Motor neuron (in vitro differentiated cells): ENCODE data around the gene FYN. TPM values are rescaled to one million over a fixed set of nuclear protein-coding genes. Genes with fewer than 3 reads are reported as not detected.

Experiments used
- ATAC-seq, 8 experiments: fragments of 200-7000 bp; cut with Tn5 transposase; replicated peaks in 6 of 8; 2 replicates each; pipeline ENCODE4 v1.8.0; 2021; ENCODE audit warnings: mild to moderate bottlenecking in 8 of 8, moderate library complexity in 8 of 8
- H3K27ac ChIP-seq, 2 donors: fragments of 250-450 bp; sonication (Bioruptor Pico); 2 replicates each; pipeline ENCODE4 v1.9.0; 2021; ENCODE audit warnings: antibody characterized with exemption in 2 of 2, mild to moderate bottlenecking in 2 of 2, moderate library complexity in 1 of 2
- H3K4me1 ChIP-seq, 2 donors: fragments of 250-450 bp; sonication (Bioruptor Pico); replicated peaks in 1 of 2; 2 replicates each; pipeline ENCODE4 v1.6.1; 2021; ENCODE audit warnings: antibody characterized with exemption in 2 of 2, mild to moderate bottlenecking in 2 of 2, moderate library complexity in 1 of 2
- H3K4me3 ChIP-seq, 5 donors: fragments of 250-450 bp; sonication (Bioruptor Pico); 2 replicates each; pipeline ENCODE4 v1.9.0; 2021; ENCODE audit warnings: antibody characterized with exemption in 5 of 5, mild to moderate bottlenecking in 5 of 5, moderate library complexity in 4 of 5
- WGBS, 10 experiments: fragments of 450-650 bp; shearing (Covaris generic); methylation state at CpG; one replicate each; pipeline ENCODE4 v1.0.0; 2022; 5-methylcytosine and 5-hydroxymethylcytosine counted together
- in situ Hi-C, 9 experiments: fragments of 400-800 bp; cut with MboI; loops; one replicate each; pipeline ENCODE4 v1.15.0; 2021; ENCODE audit warnings: low sequenced_read_pairs in 9 of 9, low pct_unique_long_range_greater_than_20kb in 2 of 9; ENCODE audit not compliant: unreplicated experiment in 9 of 9
- total RNA-seq, 8 experiments: library from RNA; unstranded; fragments of 300-600 nt; gene quantifications; 2 replicates each; pipeline versions ENCODE4 v1.2.3 to v1.2.4, GENCODE V29; 2022

FYN gene
- total RNA-seq, 8 experiments from 2014 or later: 4.9 to 237 (median 111) TPM

- Histone ChIP-seq H3K27ac (no peak overlapping the region), H3K4me1 (peaks cover 0 to 6% of the 10 kb centered on the region in 2 donors), H3K4me3 (no peak overlapping the region)
- ATAC-seq: no peak
- in situ Hi-C loops: no loop called here
- whole genome bisulfite sequencing, 10 experiments: 83 to 100% (median 93%) methylated on average over 1 to 3 of the region's 4 CpGs; no CpG with 5 or more reads in 3 of the 10 experiments
Measured at GRCh38 chr6:111834356-111834755, 38.9 kb downstream of the FYN start.

- ATAC-seq: peak in 1 of 8 experiments; percentile 39
- 0 to 100% (median 100%) methylated on average over 1 of the region's 1 CpG; no CpG with 5 or more reads in 1 of the 10 experiments for WGBS, 10 experiments
- peaks cover 0 to 8% of the 10 kb centered on the region in 2 donors for H3K4me1 ChIP-seq
- H3K4me3 ChIP-seq: no peak overlapping the region
- no peak overlapping the region for H3K27ac ChIP-seq
- in situ Hi-C loops: no loop called here
Measured at GRCh38 chr6:111832833-111833418, 40.3 kb downstream of the FYN start.

GRCh38 chr6:111831408-111831807 is 41.8 kb downstream of the FYN start:
- ATAC-seq: no peak
- in situ Hi-C loops: no loop called here
- WGBS, 10 experiments: 0 to 100% (median 88%) methylated on average over 1 to 2 of the region's 2 CpGs; no CpG with 5 or more reads in 3 of the 10 experiments
- H3K27ac ChIP-seq: no peak overlapping the region
- no peak overlapping the region for H3K4me3 ChIP-seq
- H3K4me1 ChIP-seq: peaks cover 0 to 8% of the 10 kb centered on the region in 2 donors

GRCh38 chr6:111829998-111830397 is 43.3 kb downstream of the FYN start:
- peak in 1 of 8 experiments; percentile 49 for ATAC-seq
- in situ Hi-C loops: no loop called here
- peaks cover 0 to 8% of the 10 kb centered on the region in 2 donors for H3K4me1 ChIP-seq
- H3K27ac ChIP-seq: no peak overlapping the region
- 11 to 94% (median 54%) methylated on average over 1 to 2 of the region's 2 CpGs; no CpG with 5 or more reads in 2 of the 10 experiments for WGBS, 10 experiments
- no peak overlapping the region for H3K4me3 ChIP-seq

- Histone ChIP-seq H3K4me3 (no peak overlapping the region), H3K4me1 (peaks cover 0 to 8% of the 10 kb centered on the region in 2 donors), H3K27ac (no peak overlapping the region)
- ATAC-seq: no peak
- 63 to 100% (median 90%) methylated on average over 1 to 3 of the region's 3 CpGs; no CpG with 5 or more reads in 3 of the 10 experiments for WGBS, 10 experiments
- in situ Hi-C loops: no loop called here
Measured at GRCh38 chr6:111829581-111829980, 43.7 kb downstream of the FYN start.

GRCh38 chr6:111828809-111829208 is 44.4 kb downstream of the FYN start:
- H3K4me3 ChIP-seq: no peak overlapping the region
- no peak for ATAC-seq
- no peak overlapping the region for H3K27ac ChIP-seq
- H3K4me1 ChIP-seq: peaks cover 0 to 8% of the 10 kb centered on the region in 2 donors
- WGBS, 10 experiments: 80 to 100% (median 100%) methylated on average over 1 to 2 of the region's 2 CpGs; no CpG with 5 or more reads in 3 of the 10 experiments
- in situ Hi-C loops: no loop called here

GRCh38 chr6:111825439-111826086 is 47.7 kb downstream of the FYN start:
- ATAC-seq: no peak
- Histone ChIP-seq H3K4me1 (peaks cover 0 to 8% of the 10 kb centered on the region in 2 donors), H3K4me3 (no peak overlapping the region), H3K27ac (no peak overlapping the region)
- 48 to 100% (median 90%) methylated on average over 2 to 4 of the region's 4 CpGs; no CpG with 5 or more reads in 1 of the 10 experiments for WGBS, 10 experiments
- in situ Hi-C loops: no loop called here

GRCh38 chr6:111824608-111825337 is 48.5 kb downstream of the FYN start:
- Histone ChIP-seq H3K27ac (no peak overlapping the region), H3K4me3 (no peak overlapping the region), H3K4me1 (peaks cover 0 to 6% of the 10 kb centered on the region in 2 donors)
- no peak for ATAC-seq
- in situ Hi-C loops: no loop called here
- 40 to 100% (median 85%) methylated on average over 1 to 4 of the region's 4 CpGs; no CpG with 5 or more reads in 5 of the 10 experiments for WGBS, 10 experiments

- 0 to 97% (median 84%) methylated on average over 1 to 4 of the region's 4 CpGs for WGBS, 10 experiments
- H3K27ac ChIP-seq: no peak overlapping the region
- no peak overlapping the region for H3K4me3 ChIP-seq
- peak in 4 of 8 experiments; percentile 51 to 91 (median 80) for ATAC-seq
- H3K4me1 ChIP-seq: no peaks in the 10 kb centered on the region
- in situ Hi-C loops: no loop called here
Measured at GRCh38 chr6:111823831-111824607, 49.2 kb downstream of the FYN start.

- in situ Hi-C loops: no loop called here
- ATAC-seq: no peak
- WGBS, 10 experiments: 72 to 100% (median 96%) methylated on average over 1 to 5 of the region's 6 CpGs
- Histone ChIP-seq H3K4me1 (peaks cover 0 to 6% of the 10 kb centered on the region in 2 donors), H3K4me3 (no peak overlapping the region), H3K27ac (no peak overlapping the region)
Measured at GRCh38 chr6:111823012-111823411, 50.2 kb downstream of the FYN start.

GRCh38 chr6:111819458-111819857 is 53.8 kb downstream of the FYN start:
- 59 to 100% (median 91%) methylated on average over 2 to 3 of the region's 3 CpGs; no CpG with 5 or more reads in 1 of the 10 experiments for WGBS, 10 experiments
- in situ Hi-C loops: no loop called here
- no peak overlapping the region for H3K4me3 ChIP-seq
- no peak for ATAC-seq
- peaks cover 2 to 11% of the 10 kb centered on the region in 2 donors for H3K4me1 ChIP-seq
- H3K27ac ChIP-seq: no peak overlapping the region

- H3K4me1 ChIP-seq: peaks cover 2 to 11% of the 10 kb centered on the region in 2 donors
- H3K4me3 ChIP-seq: no peak overlapping the region
- in situ Hi-C loops: no loop called here
- no peak overlapping the region for H3K27ac ChIP-seq
- WGBS, 10 experiments: 20 to 93% (median 70%) methylated on average over 1 to 5 of the region's 5 CpGs
- peak in 7 of 8 experiments; percentile 52 to 97 (median 86) for ATAC-seq
Measured at GRCh38 chr6:111818539-111819226, 54.6 kb downstream of the FYN start.
